PC-3 (cell line): ENCODE data around the gene APBA2.

Experiments
- CTCF ChIP-seq: fragments of 300-600 bp; sonication (generic); conservative IDR thresholded peaks from 2 replicates; pipeline ENCODE4 v1.5.1; 2017; ENCODE audit warnings: antibody characterized with exemption, low read depth, mild to moderate bottlenecking, low read length
- EZH2 ChIP-seq: fragments of 300-600 bp; sonication (generic); IDR thresholded peaks from one replicate; pipeline ENCODE4 v1.6.1; 2017; ENCODE audit warnings: antibody characterized with exemption, mild to moderate bottlenecking, low read length; ENCODE audit not compliant: unreplicated experiment
- EZH2phosphoT487 ChIP-seq: fragments of 300-600 bp; sonication (generic); IDR thresholded peaks from 2 replicates; pipeline ENCODE4 v1.6.1; 2018; ENCODE audit warnings: mild to moderate bottlenecking, antibody characterized with exemption, low read length, borderline replicate concordance

GRCh38 chr15:29115093-29115991 lies 229.6 kb downstream of the APBA2 start:
- TF ChIP-seq CTCF (peak; percentile 29; the same call in 1 of the 2 replicates), EZH2 (no peak), EZH2phosphoT487 (no peak)
